Activated CD4-positive, CD25-positive, alpha-beta regulatory T cell treated with anti-CD3 and anti-CD28 coated beads, Interleukin-2, amount 50 U/mL, for 16 hours (primary cell): ENCODE results near the gene ITGB2.

ENCODE experiments used
- DNase-seq: peaks from one replicate; pipeline ENCODE4 v3.0.0-alpha.2; 2020; ENCODE audit warnings: low read depth, low spot score

Gene ITGB2

DNA sequence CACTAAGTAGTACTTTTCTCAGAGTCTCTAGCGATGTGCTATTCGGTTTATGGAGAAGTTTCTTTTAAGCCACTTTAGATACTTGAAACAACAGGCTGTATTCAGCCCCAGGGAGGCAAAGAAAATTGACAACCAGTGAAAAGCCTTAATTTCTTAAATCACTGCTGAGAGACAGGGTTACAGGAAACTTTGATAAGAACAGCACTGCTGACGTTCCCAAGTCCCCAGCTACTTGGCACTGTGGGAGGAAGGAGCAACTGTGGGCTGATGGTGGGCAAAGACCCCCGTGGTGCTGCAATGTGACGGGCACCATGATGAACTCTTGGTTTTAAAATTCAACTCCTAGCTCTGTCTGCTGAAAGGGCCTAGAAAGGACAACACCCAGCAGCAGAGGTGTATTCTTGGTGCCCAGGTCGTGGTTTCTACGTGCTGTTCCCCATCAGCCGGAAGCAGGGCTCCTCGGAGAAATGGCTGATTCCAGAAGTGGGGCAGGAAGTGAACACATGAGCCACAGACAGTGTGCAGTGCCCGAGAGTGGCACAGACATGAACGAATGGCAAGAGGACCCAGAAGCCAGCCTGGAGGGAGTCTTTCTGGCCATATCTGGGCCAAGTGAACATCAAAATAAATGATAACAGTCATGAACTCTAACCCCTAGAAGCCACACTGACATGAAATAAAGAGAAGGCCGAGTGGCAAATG, 52.5 kb downstream of the ITGB2 start:
- DNase-seq: no peak

DNA sequence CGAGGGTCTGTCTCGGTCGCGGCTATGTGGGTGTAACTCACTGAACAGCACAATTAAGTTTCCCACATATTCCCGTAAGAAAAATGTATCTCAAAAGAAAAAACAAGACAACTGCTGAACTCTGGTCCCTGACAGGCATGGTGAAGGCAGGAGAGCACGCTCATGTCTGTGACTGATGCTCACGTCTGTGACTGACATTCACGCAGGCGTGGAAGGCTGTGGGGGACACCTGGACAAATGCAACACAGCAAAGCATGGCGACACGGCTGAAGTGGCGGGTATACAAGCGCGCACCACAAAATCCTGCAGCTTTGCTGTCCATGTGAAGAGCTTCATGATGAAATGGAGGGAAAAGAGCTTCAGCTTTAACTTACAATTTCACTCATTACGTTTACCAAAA, 53.2 kb downstream of the ITGB2 start:
- no peak for DNase-seq

DNA sequence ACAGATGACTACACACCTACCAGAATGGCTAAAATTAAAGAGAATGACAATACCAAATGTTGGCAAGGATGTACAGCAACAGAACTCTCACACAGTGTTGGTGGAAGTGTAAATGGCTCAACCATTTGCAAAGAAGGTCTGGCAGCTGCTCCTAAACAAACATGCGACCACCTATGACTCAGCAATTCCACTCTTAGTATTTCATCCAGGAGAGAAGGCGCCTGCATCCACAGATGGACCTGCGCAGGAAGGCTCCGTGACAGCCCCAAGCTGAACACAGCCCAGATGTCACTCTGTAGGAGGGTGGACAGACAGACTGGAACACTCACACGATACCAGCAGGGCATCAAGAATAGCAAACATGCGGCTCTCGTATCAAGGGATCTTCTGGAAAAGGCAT, 53.9 kb downstream of the ITGB2 start:
- no peak for DNase-seq

DNA sequence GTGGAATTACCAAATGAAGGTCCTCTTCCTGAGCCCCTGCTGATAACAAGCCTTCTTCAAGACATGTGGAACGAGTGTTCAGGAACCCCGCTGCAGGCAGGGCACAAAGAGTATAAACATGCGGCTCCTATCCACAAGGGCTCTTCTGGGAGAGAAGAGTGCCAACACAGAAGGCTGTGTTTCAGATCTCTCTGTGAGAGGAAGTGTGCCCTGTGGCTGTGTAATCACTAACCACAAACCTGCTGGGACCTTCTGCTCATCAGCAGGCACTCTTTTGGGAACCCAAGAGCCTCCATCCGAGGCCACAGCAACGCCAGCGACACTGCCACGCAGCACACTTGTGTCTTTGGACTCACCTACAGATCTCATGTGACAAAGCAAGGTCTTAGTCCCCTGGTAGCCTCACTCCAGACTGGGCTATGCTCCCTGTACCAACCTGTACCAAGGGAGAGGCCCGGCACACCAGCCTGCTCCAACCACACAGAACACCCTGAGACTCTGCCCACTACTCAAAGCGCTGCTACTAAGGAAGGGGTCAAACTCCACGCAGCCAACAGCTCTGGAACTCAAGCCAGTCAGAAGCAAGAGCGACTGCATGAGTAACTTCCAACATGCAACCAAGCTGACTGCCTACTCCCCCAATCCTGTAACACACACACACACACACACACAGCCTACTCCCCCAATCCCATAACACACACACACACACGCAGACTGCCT, 55.0 kb downstream of the ITGB2 start:
- DNase-seq: no peak

DNA sequence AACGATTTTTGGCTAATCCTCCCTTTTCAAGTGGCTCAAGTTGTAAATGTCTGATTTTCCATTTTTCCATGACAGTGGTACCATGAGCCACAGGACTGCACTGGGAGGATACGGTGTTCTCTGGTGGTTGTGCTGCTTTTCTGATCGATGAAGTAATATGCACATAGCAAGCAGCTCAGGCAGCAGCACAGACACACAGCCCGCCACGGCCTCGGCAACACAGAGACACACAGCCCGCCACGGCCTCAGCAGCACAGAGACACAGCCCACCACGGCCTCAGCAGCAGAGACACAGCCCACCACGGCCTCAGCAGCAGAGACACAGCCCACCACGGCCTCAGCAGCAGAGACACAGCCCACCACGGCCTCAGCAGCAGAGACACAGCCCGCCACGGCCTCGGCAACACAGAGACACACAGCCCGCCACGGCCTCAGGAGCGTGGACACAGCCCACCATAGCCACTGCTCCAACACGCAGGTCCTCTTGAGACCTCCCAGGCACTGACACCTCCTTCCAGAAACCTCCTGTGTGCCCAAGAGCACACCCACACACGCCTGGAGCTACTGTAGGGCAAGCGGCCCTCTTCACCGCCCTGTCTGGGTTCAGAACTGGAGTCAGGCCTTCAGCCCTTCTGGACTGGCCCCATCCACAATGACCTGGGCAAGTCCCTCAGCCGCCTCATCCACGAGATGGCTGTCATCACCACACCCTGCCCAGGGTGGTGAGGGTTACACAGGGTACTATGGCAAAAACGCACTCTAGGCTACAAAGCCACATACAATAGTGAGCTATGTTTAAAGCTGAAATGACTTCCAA, 57.6 kb downstream of the ITGB2 start:
- DNase-seq: no peak

DNA sequence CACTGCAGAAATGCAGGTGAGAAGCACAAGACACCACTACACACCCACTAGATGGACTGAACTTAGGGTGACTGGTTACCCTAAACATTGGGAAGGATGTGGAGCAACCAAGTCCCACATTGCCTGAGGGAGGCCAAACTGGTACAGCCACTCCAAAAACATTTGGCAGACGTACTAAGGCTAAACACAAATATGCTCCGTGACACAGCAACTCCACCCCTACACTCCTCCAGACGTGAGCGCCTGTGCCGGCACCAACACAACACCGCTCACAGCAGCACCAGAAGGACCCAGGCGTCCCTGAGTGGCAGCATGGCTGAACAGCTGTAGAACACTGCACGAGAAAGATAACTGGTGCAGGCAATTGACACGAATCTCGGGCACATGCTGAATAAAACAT, 61.9 kb downstream of the ITGB2 start:
- DNase-seq: no peak

DNA sequence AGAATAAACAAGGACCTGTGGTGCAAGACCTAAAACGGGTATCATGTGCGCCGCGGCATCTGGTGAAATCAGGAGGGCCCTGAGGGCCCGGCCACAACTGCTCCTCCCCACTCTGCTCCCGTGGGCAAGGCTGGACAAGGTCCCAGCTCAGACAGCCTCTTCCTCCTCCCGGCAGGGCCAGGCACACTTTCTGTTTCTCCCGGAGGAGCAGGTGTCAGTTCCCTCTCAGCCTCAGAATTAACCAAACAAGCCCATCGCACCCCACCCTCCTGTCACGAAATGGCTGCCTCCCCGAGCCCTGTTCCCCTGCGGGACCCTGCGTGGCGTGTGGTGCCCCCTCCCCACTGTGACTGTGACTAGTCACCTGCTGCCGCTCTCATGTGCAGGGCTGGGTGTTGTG, 62.4 kb downstream of the ITGB2 start:
- DNase-seq: no peak

DNA sequence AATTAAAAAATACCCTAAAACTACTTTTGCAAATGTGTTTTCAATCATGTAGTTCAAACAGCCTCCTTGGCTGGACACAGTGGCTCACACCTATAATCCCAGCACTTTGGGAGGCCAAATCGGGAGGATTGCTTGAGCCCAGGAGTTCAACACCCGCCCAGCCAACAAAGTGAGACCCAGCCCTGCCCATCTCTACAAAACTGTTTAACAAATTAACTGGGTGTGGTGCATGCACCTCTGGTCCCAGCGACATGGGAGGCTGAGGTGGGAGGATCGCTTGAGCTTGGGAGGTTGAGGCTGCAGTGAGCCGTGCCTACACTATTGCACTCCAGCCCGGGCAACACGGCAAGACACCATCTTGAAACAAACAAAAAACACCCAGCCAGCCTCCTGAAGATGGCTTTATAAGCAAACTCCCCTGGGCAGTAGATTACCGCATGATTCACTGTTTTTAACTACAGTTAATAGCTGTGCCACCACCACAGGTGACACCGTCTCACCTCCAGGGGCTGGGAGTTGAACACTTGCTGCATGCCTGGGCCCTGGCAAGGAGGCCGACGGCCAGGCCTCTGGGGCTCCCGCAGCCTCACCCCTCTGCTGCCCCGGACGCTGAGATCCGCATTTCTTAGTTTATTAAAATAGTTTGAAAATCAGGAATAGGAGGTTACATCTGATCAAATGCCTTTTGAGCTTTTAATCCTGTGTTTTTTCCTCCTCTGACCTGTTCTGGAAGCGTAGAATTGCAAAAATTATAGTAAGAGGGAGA, 63.4 kb downstream of the ITGB2 start:
- no peak for DNase-seq

DNA sequence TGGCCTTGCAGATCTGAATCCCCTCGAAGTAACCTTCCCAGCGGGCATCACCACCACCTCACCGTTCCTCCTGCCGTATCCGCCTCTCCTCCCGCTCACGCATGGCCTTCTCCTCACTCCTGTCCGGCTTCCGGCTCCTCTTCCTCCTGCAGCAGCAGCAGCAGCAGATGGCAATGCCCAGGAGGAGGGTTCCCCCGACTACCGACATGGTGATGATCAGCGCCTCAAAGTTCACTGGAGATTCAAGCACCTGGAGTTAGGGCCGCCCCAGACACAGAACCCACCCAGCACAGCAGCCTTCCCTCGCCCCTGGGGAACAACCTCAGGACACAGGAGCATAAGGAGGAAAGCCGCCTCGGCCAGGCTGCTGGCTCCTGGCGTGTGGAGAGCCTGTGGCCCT, 64.6 kb downstream of the ITGB2 start:
- no peak for DNase-seq

DNA sequence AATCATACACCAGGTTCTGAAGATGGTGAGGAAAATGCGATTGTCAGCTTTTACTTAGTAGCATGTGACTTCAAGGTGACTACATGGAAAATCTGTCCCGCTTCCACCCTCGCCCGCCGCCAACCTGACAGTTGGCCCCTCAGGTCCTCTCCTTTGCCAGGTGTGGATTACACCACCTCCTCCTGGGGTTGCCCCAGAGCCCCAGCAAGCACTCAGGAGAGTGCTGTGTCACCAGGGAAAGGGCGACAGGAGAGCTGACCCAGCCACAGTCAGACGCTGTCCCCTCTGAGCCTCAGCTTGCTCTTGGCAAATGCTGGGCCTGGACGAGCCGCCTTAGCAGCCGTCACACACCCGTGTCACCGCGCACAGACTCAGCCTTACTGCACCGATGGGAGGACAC, 65.1 kb downstream of the ITGB2 start:
- DNase-seq: no peak

DNA sequence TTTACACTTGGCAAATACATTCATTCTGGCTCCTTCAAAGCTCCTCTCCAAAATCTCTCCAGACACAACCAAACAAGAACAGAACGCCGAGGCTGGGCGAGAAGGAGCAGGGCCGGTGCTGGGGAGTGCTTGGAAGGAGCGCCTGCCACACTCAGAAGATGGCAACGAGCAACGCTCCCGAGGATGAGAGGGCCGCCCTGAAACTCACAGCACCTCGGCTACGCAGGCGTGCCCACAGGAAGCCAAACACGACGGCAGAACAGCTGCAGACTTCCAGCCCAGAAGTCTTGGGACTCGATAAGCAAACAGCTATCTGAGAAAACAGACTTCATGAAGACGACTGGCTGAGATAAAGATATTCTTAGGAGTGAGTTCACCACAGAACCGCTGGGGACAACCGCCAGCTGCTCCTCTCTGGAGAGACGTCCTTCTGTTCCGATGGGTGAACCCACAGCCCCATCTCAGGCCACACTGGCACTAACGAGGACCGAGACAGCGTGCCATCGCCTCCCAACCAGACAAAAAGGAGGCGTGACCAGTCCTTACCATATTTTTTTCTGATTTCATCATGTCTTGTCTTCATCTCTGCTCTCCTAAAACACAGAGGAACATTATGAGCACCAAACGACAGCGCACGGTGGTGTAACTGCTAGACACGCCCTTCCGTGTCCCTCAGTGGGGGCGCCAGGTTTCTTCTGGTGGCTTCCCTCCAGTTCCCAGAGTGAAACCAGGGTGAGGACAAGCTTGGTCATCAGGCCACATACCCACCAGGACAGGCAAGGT, 65.8 kb downstream of the ITGB2 start:
- DNase-seq: no peak

DNA sequence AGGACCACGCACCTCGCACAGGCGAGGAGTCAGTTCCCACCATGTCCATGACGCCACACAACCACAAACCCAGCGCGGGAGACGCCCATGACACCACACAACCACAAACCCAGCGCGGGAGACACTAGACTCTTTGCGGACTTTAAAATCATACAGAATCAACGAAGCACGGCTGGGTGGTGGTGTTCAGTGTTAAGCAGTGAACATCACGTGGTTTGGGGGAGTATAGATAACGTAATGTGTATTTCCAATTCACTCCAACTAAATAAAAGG, 66.4 kb downstream of the ITGB2 start:
- DNase-seq: no peak

DNA sequence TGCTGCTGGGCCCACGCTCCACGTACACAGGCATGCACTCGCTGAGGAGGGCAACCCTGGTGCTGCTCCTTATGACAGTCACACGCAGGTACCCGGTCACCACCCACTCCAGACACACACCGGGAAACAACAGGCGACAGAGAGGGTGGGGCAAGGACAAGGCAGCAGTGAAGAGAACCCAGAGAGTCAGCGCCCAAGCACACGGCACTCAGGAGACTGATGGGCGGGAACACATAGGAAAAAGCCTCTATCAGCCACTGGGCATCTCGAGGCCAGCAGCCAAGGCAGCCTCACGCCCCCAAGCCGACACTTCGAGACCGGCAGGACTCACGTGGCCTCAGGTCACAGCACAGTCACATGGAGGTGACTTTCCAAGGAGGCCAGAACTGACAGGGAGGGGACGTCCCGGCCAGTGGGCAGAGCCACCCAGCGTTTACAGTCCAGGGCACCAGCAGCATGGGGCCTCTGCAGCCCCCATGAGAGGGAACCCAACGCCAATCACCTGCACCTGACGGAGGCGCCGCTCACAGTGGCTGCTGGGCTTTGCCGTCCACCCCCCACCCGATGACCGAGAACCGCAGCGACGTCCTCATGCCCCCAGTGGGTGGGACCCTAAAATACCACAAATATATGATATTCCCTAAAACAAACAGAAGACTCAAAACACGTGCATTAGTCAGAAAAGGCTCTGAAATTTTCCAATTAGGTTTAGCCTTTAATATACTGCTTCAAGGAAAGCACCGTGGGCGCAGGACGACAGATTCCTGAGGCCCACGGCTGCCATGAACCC, 66.9 kb downstream of the ITGB2 start:
- DNase-seq: no peak

DNA sequence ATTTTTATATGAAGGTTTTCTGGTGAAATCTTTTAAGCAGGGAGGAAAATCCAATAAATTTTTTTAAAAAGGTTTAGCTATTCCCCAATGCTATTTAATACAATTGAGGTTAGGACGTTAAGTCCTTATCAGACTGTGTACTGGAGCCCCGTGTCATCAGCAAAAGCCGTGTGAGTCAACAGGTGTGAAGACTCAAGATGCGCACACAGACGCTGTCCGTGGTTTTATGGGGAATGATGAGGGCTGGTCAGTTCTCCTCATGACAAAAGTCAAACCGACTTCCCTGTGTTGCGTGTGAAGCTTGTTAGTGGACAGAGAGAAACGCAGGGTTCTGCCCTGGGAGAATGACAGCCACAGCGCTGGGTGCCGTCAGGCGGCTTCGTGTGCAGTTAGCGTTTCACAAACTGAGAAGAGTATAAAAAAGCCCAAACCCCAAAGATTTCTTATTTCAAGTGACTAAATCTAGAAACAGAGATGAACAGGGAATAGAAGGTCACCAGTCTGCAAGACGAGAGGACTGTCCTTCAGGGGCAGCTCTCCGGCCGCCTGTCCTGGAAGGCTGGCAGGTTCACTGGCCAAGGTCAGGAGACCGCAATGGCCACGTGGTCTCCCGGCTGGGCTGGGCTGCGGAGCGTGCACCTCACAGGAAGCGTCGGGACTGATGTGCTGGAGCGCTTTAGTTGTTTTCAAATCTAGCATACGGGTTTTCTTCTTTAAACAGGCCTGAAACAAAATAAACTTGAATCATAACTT, 69.6 kb downstream of the ITGB2 start:
- no peak for DNase-seq

DNA sequence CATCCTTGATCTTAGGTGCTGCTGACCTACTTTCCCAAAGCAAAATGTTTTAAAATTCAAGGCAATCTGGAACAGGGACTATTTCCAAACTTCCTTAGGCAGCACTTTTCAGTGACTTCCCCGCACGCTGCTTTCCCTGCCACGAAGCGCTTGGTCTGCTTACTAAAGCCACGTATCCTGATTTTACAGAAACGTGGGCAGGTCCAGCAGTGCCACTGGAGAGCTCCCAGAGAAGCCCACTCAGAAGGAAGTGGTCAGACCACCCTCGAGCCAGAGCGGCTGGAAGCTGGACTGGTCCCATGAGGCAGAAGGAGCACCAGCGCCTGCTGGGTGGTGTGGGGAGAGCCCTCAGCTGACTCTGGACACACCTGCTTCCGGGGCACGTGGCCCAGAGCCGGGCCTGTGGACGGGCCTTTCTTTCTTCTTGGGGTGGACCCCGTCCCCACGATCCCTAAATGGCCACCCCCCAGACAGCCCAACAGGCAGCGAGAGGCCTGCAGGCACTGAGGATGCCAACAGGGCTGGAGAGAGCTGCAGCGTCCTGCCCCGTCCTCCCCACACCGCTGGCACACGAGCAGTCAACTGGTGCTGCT, 70.4 kb downstream of the ITGB2 start:
- DNase-seq: no peak

DNA sequence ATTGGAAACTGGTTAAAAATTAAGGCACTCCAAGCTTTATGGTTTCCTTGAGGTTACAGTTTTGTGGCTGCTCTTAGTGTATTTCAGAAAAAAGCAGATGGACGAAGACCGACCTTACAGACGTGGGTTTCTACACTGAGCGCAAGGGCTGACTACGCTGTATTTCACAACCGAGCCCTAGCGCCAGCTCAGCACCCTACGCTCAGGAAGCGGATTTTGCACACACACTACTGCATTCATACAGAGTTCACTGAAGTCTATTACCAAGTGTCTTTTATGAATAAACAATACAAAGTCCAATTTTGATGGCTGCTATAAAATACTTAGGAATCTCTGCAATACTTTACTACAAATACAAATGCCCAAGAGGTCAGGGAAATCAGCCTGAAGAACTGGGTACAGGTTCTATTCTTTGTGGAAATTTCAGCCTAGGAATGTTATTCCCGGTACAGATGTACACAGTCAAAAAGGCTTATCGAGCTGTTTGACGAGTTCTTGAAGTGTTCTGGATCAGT, 71.0 kb downstream of the ITGB2 start:
- DNase-seq: no peak

DNA sequence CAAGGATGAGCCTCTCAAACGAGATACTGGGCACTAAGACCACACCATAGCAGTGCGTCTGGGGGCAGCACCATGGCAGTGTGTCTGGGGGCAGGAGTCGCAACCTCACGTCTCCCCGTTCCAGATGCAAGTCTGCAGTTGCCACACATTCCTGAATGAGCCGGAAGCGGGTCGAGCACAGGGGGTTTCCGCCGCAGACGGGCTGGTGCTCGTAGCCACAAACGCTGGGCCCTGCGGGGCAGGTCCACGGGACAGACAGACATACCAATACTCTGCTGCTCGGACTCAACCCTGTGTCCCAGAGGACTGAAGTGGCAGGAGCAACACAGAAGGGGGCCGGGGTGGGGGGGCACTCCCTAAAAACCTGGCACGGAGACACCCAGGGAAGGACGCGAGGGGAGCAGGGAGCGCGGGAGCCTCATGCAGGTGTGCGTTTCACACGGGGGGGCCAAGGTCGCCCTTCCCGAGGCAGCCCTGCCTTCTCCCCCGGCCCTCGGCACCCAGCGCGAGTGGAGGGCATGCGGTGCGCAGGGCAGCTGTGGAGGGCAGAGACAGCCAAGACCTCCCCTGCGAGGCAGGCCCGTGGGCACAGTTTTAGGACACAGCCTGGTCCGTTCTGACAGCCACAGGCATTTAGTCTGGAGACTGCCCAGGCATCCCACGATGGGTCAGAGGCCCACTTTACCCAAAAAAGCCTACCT, 71.7 kb downstream of the ITGB2 start:
- no peak for DNase-seq

DNA sequence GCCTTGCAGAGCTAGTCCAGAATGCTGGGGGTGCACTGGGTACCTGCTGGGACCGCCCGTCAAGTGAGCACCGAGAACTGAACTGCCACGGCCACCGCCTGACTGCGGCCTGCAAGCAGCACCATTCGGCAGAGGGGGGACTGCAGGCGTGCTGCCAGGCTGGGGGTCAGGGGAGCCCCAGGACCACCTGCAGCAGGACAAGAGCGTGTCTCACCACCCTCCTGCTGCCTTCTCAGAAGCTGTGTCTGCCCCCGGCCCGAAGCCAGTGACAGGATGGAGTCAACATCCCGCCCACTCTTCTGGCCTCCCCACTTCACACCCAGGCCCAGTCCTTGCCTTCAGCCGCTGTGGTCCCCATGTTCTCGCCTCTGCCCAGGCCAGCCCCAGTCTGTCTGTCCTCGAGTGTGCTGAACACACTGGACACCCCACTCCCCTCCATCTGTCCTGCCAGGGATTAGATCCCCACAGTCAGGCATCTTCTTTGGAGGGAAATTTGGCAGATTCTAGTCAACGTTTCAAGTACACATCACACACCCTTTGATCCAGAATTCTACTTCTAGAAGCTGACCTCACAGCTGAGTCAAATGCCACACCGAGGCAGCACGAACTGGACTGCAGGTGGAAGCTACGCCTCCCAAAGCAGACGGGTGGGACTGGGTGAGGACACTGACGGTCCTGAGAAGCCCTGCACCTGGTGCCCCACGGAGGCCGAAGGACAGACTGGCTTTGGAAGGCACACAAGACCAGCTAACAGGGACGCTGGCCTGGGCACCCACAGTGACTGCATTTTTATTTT, 73.2 kb downstream of the ITGB2 start:
- no peak for DNase-seq
